Tibial nerve (tissue), 4 donors: ENCODE results near the gene RCOR1.
"Not testable (repeated sequence)": the region's sequence is repeated elsewhere in the genome, so short reads cannot be mapped to it uniquely, and the experiment has no call there.

Experiments
- EP300 ChIP-seq, 2 donors: sonication (generic); formaldehyde crosslinking; IDR thresholded peaks; one replicate each; pipeline ENCODE4 v1.6.1; 2017; ENCODE audit warnings: antibody characterized with exemption in 2 of 2, mild to moderate bottlenecking in 1 of 2
- POLR2A ChIP-seq, 2 donors: fragments of 450-650 bp; IDR thresholded peaks; one replicate each; pipeline ENCODE4 v1.6.1; 2017; ENCODE audit warnings: antibody characterized with exemption in 2 of 2, mild to moderate bottlenecking in 2 of 2, moderate library complexity in 2 of 2
- TF ChIP-seq, protein P1 (sequence below), 5 experiments: fragments of 200-600 bp in 3 of 5; fragments of 450-650 bp in 2 of 5; sonication (generic) in 3 of 5; IDR thresholded peaks; one replicate each; pipeline ENCODE4 v1.5.1; 2016 to 2019; ENCODE audit warnings: antibody characterized with exemption in 5 of 5, mild to moderate bottlenecking in 3 of 5, moderate library complexity in 2 of 5

DNA sequence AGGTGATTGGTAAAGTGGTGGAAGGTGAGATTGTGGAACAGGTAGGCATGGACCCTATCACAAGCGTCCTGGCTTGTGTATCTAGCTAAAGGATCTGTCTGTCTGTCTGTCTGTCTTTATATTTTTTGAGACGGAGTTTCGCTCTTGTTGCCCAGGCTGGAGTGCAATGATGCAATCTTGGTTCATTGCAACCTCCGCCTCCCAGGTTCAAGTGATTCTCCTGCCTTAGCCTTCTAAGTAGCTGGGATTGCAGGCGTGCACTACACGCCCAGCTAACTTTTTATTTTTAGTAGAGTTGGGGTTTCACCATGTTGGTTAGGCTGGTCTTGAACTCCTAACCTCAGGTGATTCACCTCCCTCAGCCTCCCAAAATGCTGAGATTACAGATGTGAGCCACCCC is 26.6 kb downstream of the RCOR1 start:
- TF ChIP-seq, protein P1, sequence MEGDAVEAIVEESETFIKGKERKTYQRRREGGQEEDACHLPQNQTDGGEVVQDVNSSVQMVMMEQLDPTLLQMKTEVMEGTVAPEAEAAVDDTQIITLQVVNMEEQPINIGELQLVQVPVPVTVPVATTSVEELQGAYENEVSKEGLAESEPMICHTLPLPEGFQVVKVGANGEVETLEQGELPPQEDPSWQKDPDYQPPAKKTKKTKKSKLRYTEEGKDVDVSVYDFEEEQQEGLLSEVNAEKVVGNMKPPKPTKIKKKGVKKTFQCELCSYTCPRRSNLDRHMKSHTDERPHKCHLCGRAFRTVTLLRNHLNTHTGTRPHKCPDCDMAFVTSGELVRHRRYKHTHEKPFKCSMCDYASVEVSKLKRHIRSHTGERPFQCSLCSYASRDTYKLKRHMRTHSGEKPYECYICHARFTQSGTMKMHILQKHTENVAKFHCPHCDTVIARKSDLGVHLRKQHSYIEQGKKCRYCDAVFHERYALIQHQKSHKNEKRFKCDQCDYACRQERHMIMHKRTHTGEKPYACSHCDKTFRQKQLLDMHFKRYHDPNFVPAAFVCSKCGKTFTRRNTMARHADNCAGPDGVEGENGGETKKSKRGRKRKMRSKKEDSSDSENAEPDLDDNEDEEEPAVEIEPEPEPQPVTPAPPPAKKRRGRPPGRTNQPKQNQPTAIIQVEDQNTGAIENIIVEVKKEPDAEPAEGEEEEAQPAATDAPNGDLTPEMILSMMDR (IDR thresholded peaks at IDR 0.05): not testable (repeated sequence)
- TF ChIP-seq EP300, POLR2A (IDR thresholded peaks at IDR 0.05): not testable (repeated sequence)
